Smooth muscle cell (in vitro differentiated cells): ENCODE results near the gene MGLL. TPM values are rescaled to one million over a fixed set of nuclear protein-coding genes. Genes with fewer than 3 reads are reported as not detected.

Experiments
- DNase-seq: peaks from one replicate; lab custom pipeline; 2025; ENCODE audit not compliant: unreplicated experiment; lab: John Stamatoyannopoulos, UW
- H2AFZ ChIP-seq: fragments of 200-600 bp; sonication (generic); 2 replicates; pipeline ENCODE4 v1.6.0; 2016; ENCODE audit warnings: antibody characterized with exemption, low read depth, mild to moderate bottlenecking
- H3F3A ChIP-seq: fragments of 200-600 bp; sonication (generic); 2 replicates; pipeline ENCODE4 v1.6.0; 2017; ENCODE audit warnings: antibody characterized with exemption, low read depth
- H3K27ac ChIP-seq: fragments of 200-600 bp; sonication (generic); 2 replicates; pipeline ENCODE4 v1.5.1; 2016; ENCODE audit warnings: low read depth, mild to moderate bottlenecking
- H3K27me3 ChIP-seq: fragments of 200-600 bp; sonication (generic); 2 replicates; pipeline ENCODE4 v1.6.1; 2016; ENCODE audit warnings: low read depth, mild to moderate bottlenecking
- H3K36me3 ChIP-seq: fragments of 200-600 bp; sonication (generic); 2 replicates; pipeline ENCODE4 v1.5.1; 2016; ENCODE audit warnings: low read depth
- H3K4me1 ChIP-seq: fragments of 200-600 bp; sonication (generic); 2 replicates; pipeline ENCODE4 v1.5.1; 2016; ENCODE audit warnings: low read depth
- H3K4me2 ChIP-seq: fragments of 200-600 bp; sonication (generic); 2 replicates; pipeline ENCODE4 v1.6.0; 2016; ENCODE audit warnings: mild to moderate bottlenecking
- H3K4me3 ChIP-seq: fragments of 200-600 bp; sonication (generic); 2 replicates; pipeline ENCODE4 v1.5.1; 2016; ENCODE audit warnings: mild to moderate bottlenecking
- H3K79me2 ChIP-seq: fragments of 200-600 bp; sonication (generic); 2 replicates; pipeline ENCODE4 v1.6.0; 2016; ENCODE audit warnings: low read depth, mild to moderate bottlenecking
- H3K9ac ChIP-seq: fragments of 200-600 bp; sonication (generic); 2 replicates; pipeline ENCODE4 v1.6.0; 2016; ENCODE audit warnings: low read depth
- H3K9me3 ChIP-seq: fragments of 200-600 bp; sonication (generic); replicated peaks from 2 replicates; pipeline ENCODE4 v1.5.1; 2016; ENCODE audit warnings: low read depth
- H4K20me1 ChIP-seq: fragments of 200-600 bp; sonication (generic); 2 replicates; pipeline ENCODE4 v1.6.0; 2016; ENCODE audit warnings: low read depth
- CTCF ChIP-seq: fragments of 200-600 bp; sonication (generic); IDR thresholded peaks from 2 replicates; pipeline ENCODE4 v1.5.1; 2017; ENCODE audit warnings: borderline replicate concordance, mild to moderate bottlenecking, antibody characterized with exemption; ENCODE audit not compliant: insufficient read depth, poor library complexity, severe bottlenecking
- WGBS: methylation state at CpG from one replicate; pipeline ENCODE4 v1.1.7; 2016; ENCODE audit warnings: low lambda C conversion rate; 5-methylcytosine and 5-hydroxymethylcytosine counted together
- polyA plus RNA-seq: library from polyadenylated mRNA; unstranded; fragments of >200 nt; fragmentation: Nextera tagmentation; extraction: Ambion mirVana; gene quantifications from 2 replicates; pipeline ENCODE4 v1.2.1, GENCODE V29; 2016
- total RNA-seq: library from RNA; depleted of rRNA; stranded (reverse); fragments of >200 nt; gene quantifications from 2 replicates; pipeline ENCODE4 v1.2.3, GENCODE V29; 2014

The MGLL gene
- total and polyA plus RNA-seq, 2 experiments from 2014 or later = 13.6 to 22.5 TPM

DNA sequence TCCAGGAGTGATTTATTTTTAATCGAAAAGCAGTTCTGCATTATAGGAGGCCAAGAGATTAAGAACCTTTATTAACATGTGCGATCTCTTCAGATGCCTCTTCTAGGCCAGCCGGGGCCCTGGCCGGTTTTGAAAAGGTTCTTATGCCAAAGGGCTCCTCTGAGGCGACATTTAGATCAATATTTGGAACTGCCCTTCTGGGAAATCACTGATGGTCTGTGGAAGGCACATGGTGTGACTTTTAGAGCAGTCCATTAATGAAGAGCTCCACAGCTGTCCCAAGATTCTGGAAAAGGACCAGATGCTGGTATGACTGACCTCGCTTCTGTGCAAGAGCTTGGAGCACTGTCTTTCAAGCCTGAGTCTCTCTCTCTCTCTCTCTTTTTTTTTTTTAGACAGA is 19.7 kb downstream of the MGLL start:
- TF ChIP-seq CTCF = no peak
- 96% methylated on average over 6 of the region's 6 CpGs for WGBS
- Histone ChIP-seq H3K79me2 (no peaks in the 10 kb centered on the region), H3K9ac (no peak overlapping the region), H3F3A (no peaks in the 10 kb centered on the region), H3K36me3 (no peaks in the 10 kb centered on the region), H3K9me3 (no peaks in the 10 kb centered on the region), H3K4me1 (no peaks in the 10 kb centered on the region), H3K27ac (no peak overlapping the region), H3K4me2 (no peak overlapping the region), H3K27me3 (no peaks in the 10 kb centered on the region), H4K20me1 (no peaks in the 10 kb centered on the region), H3K4me3 (no peak overlapping the region), H2AFZ (no peak overlapping the region)
- no peak for DNase-seq

DNA sequence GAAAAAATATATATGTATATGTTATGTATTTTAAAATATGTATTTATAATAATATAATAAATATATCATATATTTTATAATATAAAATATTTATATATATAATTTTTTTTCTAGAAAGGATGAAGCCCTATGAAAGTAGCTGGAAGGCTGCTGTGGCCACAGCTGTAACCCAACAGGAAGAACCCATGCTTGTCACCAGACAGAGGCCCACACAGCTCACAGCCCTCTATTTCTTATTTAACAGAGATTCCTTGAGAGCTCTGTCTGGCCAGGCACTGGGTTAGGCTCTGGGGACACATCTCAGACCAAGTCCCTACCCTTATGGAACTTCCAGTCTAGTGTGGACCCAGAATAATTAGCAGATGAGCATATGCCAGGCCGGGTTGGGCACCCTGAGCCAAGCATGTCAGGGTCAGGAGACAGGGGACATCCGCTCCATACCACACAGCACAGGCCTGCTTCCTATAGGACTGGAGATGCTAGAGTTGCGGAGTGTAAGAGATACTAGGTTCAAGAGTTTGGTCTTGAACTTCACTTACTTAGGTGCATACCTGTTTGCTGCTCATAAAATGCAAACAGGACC is 20.5 kb downstream of the MGLL start:
- no peak overlapping the region for H3K4me3 ChIP-seq
- H4K20me1 ChIP-seq = no peaks in the 10 kb centered on the region
- H3K4me1 ChIP-seq = no peaks in the 10 kb centered on the region
- H3F3A ChIP-seq = no peaks in the 10 kb centered on the region
- H3K9ac ChIP-seq = no peak overlapping the region
- no peaks in the 10 kb centered on the region for H3K36me3 ChIP-seq
- no peak for TF ChIP-seq CTCF
- 88% methylated on average over 3 of the region's 3 CpGs for WGBS
- no peaks in the 10 kb centered on the region for H3K27me3 ChIP-seq
- no peaks in the 10 kb centered on the region for H3K79me2 ChIP-seq
- H3K4me2 ChIP-seq = no peak overlapping the region
- no peak overlapping the region for H3K27ac ChIP-seq
- H2AFZ ChIP-seq = no peak overlapping the region
- no peak for DNase-seq
- H3K9me3 ChIP-seq = no peaks in the 10 kb centered on the region

DNA sequence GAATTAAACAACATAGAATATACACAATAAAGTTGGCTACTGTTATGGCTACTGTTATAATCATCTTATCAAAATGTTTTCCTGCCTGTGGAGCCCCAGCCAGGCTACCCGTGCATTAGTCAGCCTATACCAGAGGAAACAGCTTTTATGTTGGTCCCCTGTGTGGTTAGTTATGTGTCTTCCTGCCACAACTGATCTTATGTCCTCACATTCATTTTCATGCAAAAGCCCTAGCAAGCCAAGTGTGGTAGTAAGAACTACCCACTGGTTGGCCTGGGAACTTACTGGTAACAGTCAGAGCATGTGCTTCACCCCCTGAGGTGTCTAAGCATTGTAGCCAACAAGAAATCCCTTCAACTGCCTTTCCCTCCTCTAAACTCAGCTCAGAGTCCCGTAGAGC is 21.8 kb downstream of the MGLL start:
- H3F3A ChIP-seq = no peaks in the 10 kb centered on the region
- H3K27me3 ChIP-seq = no peaks in the 10 kb centered on the region
- peak overlapping the region; percentile 57 for H3K27ac ChIP-seq
- no peak for TF ChIP-seq CTCF
- H3K79me2 ChIP-seq = no peaks in the 10 kb centered on the region
- DNase-seq = no peak
- 69% methylated on average over 2 of the region's 2 CpGs for WGBS
- no peak overlapping the region for H3K9ac ChIP-seq
- H3K36me3 ChIP-seq = no peaks in the 10 kb centered on the region
- no peak overlapping the region for H3K4me3 ChIP-seq
- H3K9me3 ChIP-seq = no peaks in the 10 kb centered on the region
- H2AFZ ChIP-seq = no peak overlapping the region
- H3K4me2 ChIP-seq = no peak overlapping the region
- H4K20me1 ChIP-seq = no peaks in the 10 kb centered on the region
- no peaks in the 10 kb centered on the region for H3K4me1 ChIP-seq
